Measurements from ENCODE around the gene FNTB. TPM values are rescaled to one million over a fixed set of nuclear protein-coding genes. Genes with fewer than 3 reads are reported as not detected.
A peak's percentile ranks its signal among the peaks of the same experiment; 100 is the strongest.

Gene FNTB
- total and polyA plus RNA-seq, 9 of the 15 experiments (the other 6 are each of a cell fraction or from before 2014, with no cell fraction given): 6.9 to 23.2 (median 12.2) TPM

- TF ChIP-seq, protein P1, sequence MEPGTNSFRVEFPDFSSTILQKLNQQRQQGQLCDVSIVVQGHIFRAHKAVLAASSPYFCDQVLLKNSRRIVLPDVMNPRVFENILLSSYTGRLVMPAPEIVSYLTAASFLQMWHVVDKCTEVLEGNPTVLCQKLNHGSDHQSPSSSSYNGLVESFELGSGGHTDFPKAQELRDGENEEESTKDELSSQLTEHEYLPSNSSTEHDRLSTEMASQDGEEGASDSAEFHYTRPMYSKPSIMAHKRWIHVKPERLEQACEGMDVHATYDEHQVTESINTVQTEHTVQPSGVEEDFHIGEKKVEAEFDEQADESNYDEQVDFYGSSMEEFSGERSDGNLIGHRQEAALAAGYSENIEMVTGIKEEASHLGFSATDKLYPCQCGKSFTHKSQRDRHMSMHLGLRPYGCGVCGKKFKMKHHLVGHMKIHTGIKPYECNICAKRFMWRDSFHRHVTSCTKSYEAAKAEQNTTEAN (CRISPR knock-in tag; IDR thresholded peaks at IDR 0.05): no peak
- TF ChIP-seq, protein P2, sequence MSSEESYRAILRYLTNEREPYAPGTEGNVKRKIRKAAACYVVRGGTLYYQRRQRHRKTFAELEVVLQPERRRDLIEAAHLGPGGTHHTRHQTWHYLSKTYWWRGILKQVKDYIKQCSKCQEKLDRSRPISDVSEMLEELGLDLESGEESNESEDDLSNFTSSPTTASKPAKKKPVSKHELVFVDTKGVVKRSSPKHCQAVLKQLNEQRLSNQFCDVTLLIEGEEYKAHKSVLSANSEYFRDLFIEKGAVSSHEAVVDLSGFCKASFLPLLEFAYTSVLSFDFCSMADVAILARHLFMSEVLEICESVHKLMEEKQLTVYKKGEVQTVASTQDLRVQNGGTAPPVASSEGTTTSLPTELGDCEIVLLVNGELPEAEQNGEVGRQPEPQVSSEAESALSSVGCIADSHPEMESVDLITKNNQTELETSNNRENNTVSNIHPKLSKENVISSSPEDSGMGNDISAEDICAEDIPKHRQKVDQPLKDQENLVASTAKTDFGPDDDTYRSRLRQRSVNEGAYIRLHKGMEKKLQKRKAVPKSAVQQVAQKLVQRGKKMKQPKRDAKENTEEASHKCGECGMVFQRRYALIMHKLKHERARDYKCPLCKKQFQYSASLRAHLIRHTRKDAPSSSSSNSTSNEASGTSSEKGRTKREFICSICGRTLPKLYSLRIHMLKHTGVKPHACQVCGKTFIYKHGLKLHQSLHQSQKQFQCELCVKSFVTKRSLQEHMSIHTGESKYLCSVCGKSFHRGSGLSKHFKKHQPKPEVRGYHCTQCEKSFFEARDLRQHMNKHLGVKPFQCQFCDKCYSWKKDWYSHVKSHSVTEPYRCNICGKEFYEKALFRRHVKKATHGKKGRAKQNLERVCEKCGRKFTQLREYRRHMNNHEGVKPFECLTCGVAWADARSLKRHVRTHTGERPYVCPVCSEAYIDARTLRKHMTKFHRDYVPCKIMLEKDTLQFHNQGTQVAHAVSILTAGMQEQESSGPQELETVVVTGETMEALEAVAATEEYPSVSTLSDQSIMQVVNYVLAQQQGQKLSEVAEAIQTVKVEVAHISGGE (CRISPR knock-in tag; IDR thresholded peaks at IDR 0.05): no peak
- TF ChIP-seq ZC3H8 (IDR thresholded peaks at IDR 0.05) (no peak), ZNF121 (CRISPR knock-in tag; conservative IDR thresholded peaks at IDR 0.05) (no peak), BRD9 (IDR thresholded peaks at IDR 0.05; ENCODE audit: low read depth, partially characterized antibody) (peak; percentile 42), PML (IDR thresholded peaks at IDR 0.05; ENCODE audit: low read length) (peak; percentile 95), ZNF644 (tag; IDR thresholded peaks at IDR 0.05; ENCODE audit: low read depth) (peak; percentile 73; the same call in 1 of the 2 replicates), NFRKB (IDR thresholded peaks at IDR 0.05; ENCODE audit: low read depth) (no peak; the same call in 1 of the 2 replicates), CHD4 (IDR thresholded peaks at IDR 0.05; ENCODE audit: insufficient read depth, insufficient replicate concordance, low read depth, low read length, poor library complexity, severe bottlenecking) (no peak), ZNF655 (CRISPR knock-in tag; IDR thresholded peaks at IDR 0.05) (no peak), ZNF133 (CRISPR knock-in tag; IDR thresholded peaks at IDR 0.05) (no peak), MYNN (IDR thresholded peaks at IDR 0.05) (peak; percentile 98), MYNN (CRISPR knock-in tag; IDR thresholded peaks at IDR 0.05) (no peak), RNF2 (IDR thresholded peaks at IDR 0.05) (peak; percentile 87)
- TF ChIP-seq, protein P3, sequence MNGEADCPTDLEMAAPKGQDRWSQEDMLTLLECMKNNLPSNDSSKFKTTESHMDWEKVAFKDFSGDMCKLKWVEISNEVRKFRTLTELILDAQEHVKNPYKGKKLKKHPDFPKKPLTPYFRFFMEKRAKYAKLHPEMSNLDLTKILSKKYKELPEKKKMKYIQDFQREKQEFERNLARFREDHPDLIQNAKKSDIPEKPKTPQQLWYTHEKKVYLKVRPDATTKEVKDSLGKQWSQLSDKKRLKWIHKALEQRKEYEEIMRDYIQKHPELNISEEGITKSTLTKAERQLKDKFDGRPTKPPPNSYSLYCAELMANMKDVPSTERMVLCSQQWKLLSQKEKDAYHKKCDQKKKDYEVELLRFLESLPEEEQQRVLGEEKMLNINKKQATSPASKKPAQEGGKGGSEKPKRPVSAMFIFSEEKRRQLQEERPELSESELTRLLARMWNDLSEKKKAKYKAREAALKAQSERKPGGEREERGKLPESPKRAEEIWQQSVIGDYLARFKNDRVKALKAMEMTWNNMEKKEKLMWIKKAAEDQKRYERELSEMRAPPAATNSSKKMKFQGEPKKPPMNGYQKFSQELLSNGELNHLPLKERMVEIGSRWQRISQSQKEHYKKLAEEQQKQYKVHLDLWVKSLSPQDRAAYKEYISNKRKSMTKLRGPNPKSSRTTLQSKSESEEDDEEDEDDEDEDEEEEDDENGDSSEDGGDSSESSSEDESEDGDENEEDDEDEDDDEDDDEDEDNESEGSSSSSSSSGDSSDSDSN (IDR thresholded peaks at IDR 0.05; ENCODE audit: borderline replicate concordance in 1 of 2, low read depth in 2 of 2, low read length in 2 of 2): no peak
Measured at GRCh38 chr14:65042731-65043372, 56.2 kb downstream of the FNTB start (continued).

Measured in K562 (cell line).